GM21717 (cell line): ENCODE results near the gene SERPINA5.
"Not testable (repeated sequence)": the region's sequence is repeated elsewhere in the genome, so short reads cannot be mapped to it uniquely, and the experiment has no call there.

Experiments used
- ATAC-seq: cut with Tn5 transposase; IDR thresholded peaks from one replicate; pipeline ENCODE4 v1.9.1; 2021; ENCODE audit warnings: mild to moderate bottlenecking, moderate library complexity; ENCODE audit not compliant: unreplicated experiment

SERPINA5 gene

DNA sequence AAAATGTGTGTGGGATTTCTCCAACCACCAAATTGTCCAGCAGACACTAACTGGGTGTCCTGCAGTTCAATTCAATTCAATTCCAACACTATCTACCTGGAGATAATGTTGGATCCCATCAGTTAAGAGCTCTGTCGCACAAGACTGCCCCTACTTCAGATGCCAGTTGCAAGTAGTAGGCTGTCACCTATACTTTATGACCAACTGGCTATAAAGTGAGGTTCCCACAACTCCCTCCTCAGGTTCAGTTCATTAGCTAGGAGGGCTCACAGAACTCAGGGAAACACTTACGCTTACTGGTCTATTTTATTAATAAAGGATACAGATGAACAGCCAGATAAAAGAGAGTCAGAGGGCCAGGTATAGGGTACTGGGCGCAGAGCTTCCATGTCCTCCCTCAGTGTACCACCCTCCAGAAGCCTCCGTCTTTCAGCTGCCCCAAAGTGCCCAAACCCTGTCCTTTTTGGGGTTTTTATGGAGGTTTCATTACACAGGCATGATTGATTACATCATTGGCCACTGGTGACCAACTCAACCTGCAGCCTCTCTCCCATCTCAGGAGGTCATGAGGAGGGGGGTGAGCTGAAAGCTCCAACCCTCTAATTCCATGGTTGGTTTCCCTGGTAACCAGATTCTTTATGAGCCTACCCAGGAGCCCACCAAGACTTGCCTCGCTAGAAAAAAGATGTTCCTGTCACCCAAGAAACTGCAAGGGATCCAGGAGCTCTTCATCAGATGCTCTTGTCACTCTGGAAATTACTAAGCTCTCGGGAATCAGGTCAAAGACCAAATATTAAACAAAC lies 7.5 kb upstream of the SERPINA5 start:
- ATAC-seq: no peak

DNA sequence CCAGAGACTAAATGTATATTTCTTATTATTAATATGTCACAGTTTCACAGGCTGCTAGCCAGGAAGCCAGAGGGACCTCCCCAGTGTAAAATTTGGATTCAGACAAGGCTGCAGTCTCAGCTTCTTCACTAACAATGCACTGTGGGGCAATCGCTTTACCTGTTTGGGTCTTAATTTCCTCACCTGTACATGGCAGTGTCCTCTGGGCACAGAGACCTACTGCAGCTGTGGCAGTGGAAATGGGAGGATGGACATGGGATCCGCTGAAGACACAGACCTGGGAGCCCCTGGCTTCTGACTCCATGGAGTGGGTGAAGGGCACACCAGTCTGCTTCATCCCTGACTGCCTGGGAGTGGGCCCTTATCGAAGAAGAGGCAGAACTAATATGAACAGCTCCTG lies 6.9 kb upstream of the SERPINA5 start:
- no peak for ATAC-seq

DNA sequence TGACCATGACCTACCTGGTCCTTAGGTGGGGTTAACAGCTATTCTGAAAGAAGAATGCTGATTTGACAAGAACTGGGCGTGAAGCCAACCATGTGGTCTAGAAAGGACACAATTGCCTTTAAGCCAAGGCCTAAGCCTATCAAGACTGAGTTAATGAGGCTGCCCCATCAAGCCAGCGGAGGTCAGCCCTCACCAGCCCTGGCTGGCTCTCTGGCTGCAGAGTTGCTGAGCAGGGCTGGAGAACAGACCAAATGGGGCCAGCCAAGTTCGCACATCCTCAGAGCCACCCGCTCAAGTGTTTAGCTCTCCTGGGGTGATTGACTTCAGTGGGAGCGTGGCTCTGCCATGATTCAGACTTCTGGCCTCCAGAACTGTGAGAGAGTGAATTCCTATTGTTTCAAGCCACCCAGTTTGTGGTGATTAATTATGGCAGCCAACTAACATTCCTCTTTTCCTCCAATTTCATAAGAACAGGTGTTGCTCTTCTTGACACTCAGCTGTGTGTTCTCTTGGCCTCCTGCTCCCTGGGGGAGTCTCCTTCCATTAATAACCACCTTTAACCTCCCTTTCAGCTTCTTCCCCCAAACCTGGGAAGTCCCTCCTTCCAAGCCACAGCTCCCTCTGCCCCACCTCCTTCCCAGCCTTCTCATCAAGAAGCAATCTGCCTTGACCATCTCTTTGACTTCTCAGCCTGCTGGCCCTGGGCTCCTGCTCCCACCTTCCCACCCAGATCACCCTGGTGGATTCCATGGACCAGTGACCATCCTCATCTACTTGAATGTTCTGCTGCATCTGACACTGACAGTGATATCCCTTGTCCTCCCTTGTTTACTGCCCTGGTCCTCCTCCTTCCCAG lies 5.3 kb upstream of the SERPINA5 start:
- ATAC-seq: no peak

DNA sequence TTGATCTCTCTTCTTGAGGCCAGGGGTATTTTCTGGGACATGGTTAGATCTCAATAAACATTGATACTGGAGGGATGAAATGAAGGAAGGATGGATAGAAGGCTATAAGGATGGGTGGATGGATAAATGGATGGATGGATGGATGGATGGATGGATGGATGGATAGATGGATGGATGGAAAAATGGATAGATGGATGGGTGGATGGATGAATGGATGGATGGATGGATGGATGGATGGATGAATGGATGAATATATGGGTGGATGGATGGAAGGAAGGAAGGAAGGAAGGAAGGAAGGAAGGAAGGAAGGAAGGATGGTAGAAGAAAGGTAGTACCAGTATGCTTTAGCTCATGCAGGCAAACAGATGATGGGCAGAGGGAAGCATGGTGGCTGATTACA lies 3.8 kb upstream of the SERPINA5 start:
- not testable (repeated sequence) for ATAC-seq

DNA sequence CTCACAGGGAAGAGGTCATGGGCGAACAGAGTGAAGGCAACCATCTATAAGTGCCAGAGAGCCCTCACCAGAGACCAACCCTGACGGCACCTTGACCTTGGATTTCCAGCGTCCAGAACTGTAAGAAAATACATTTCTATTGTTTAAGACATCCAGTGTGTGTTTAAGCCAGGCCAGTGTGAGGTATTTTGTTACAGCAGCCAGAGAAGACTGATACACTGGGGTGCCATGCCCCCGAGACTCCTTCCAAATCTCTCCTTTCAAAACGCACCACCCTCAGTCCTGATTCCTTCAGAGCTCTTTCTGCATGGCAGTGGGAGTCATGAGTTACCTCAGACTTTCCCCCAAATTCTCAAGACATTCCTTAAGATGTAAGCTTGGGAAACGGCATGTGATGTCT lies 2.5 kb upstream of the SERPINA5 start:
- no peak for ATAC-seq

DNA sequence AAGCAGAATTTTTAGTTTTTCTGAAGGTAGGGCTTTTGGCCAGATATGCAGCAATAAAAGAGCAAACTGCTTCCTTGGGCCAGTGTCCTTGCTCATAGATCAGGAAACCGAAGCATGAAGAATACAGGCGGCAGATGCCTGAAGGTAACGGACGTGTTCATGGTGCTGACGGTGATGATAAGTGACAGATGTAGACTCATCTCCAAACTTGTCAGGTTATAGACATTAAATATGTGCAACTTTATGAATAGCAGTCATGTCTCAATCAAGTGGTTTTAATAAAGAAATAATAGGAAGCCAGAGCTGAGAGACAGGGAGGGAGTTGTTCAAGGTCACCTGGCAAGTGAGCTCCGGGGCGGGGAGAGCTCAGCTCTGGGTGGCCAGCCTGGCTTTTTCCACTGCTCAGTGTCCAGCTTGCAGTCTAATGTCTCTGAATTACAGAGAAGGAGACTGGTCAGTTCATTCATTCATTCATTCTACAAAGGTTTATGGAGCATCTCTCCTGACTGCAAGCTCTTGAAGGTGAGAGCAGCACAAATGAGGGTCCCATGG lies 1.0 kb downstream of the SERPINA5 start:
- ATAC-seq: no peak

DNA sequence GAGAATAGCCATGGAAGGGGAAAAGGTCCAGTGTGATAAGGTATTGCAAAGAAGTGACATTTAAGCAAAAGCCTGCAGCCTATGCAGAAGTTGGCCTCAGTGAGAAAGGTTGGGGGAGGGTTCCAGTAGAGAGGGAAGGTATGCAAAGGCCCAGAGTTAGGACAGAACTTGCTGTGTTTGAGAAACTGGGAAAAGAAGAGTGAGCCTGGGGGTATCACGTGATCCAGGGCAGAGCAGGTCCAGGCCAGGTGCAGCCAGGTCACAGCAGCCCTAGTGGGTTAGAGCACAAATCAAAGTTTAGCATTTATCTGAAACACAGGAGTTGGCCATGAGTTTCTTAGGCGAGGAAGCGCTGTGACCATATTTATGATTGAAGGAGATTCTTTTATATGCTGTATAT lies 1.6 kb downstream of the SERPINA5 start:
- no peak for ATAC-seq

DNA sequence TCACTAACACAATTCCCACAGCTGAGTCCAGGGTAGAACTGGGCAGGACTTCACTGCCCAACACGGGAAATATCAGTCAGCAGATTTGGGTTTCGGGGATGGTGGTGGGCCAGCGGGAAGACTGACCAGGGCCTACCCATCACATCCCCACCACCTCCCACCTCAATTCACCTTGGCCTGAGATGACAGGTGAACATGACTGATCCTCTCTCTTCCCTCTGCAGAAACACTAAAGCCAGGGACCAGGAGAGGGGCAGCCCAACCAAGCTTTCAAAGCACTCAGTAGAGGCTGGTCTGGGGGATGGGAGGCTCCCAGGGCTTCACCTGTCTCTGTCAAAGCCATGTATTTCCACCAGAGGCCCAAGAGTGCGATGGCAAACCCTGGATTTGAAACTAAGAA lies 2.3 kb downstream of the SERPINA5 start:
- ATAC-seq: no peak

DNA sequence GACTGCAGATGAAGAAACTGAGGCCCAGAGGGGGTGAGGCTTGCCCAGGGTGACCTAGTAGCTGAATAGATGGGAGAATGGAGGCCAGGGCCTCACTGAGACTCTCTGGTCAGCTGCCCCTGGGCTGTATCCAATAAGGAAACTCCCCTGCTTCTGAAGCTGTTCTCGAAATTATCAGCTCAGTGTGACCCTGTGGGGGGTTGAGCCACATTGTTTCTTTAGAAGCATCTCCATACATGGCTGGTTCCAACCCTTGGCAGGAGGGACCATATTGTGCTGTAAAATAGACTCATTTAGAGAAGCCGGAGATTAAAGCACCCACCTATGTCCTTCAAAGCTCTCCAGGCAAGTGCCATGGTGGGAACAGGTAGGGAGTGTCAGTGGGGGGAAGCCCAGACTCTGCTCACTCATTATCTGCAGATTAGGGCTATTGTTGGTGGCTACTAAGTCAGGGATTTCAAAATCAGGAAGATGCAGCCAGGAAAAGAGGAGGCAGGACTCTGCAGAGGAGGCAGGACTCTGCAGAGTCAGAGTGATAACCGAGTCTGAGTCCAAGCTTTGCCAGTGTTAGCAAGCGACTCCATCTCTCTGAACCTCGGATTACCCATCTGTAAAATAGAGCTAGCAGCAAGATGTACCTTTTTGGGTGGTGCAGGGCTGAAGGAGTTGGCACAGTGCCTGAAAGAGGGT lies 3.5 kb downstream of the SERPINA5 start:
- ATAC-seq: no peak

DNA sequence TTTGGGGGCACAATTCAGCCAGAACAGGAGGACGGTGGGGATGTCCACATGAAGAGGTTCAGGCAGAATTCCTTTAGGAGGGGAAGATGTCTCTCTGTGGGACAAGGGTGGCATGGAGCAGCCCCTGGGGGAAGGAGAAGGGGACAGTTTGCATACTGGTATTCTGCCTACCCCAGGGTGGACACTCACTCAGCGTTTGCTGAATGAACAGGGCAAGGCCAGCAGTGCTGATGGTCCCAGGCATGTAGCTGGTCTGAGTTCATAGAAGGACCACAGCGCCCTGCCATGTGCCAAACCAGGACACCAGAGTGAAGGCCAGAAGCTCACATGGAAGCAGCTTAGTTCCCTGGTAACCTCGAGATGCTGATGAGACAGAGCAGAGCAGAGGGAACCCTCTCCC lies 5.4 kb downstream of the SERPINA5 start:
- no peak for ATAC-seq

DNA sequence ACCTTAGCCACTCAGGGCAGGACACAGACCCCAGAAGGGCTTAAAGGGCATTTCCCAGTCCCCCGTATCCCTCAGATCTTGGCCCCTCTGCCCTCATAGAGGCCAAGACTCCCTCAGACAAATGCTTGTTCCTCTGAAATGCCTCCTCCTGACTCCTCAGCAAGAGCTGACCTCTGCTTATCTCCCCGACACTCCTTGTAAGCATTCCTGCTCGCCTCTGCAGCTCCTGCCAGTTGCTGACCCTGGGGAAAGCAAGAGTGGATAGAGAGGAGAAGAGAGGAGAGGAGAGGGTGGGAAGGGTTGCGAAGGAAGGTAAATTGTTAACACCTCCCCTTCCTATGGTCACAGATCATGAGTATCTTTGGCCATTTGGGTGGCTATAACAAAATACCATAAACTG lies 7.1 kb downstream of the SERPINA5 start:
- no peak for ATAC-seq

DNA sequence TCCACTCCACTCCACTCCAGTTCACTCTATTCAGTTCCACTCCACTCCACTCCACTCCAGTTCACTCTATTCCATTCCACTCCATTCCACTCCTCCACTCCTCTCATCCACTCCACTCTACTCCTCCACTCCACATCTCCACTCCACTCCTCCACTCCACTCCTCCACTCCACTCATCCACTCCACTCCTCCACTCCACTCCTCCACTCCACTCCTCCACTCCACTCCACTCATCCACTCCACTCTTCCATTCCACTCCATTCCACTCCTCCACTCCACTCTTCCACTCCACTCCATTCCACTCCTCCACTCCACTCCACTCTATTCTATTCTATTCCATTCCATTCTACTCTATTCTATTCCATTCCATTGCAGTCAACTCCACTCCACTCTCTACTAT lies 9.8 kb downstream of the SERPINA5 start:
- ATAC-seq: no peak

DNA sequence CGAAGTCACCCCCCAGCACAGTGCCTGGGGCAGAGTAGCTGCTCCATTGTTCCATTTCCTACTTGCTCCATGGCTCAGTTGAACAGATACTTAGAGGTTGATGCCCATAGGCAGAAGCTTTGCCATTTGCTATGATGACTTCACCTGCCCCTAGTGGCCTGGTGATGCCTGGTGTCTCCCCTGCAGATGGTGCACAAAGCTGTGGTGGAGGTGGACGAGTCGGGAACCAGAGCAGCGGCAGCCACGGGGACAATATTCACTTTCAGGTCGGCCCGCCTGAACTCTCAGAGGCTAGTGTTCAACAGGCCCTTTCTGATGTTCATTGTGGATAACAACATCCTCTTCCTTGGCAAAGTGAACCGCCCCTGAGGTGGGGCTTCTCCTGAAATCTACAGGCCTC lies 10.6 kb downstream of the SERPINA5 start:
- no peak for ATAC-seq

DNA sequence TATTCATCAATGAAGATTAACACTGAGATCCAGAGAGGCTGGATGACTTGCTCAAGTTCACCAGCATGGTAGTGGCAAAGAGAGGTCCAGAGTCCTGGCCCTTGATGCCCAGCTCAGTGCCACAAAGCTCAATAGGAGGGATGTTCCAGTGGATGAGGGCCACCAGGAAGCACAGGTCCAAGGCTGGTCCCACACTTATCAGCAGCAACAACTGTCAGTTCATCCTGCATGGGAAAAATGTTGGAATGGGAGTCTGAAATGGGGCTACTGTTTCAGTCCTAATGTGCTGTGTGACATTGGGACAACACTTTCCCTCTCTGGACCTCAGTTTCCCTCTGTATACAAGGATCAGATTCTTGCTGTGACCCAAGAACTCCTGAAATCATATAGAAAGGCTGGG lies 11.2 kb downstream of the SERPINA5 start:
- no peak for ATAC-seq

DNA sequence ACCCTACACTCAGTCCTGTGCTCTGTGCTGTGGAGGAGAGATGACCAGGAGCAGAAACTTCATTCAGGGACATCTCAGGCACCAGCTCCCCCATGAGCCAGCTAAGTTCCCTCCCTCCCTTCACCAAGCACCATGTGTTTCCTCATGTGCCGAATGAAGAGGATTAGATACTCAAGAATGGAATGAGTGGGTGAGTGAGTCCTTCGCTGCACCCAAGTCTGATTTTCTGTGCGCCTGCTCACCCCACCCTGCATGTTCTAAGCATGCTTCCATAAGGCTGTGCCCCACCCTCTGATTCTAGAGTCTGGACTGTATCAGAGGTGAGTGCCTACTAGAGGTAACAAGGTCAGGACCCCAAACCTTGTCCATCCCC lies 12.1 kb downstream of the SERPINA5 start:
- no peak for ATAC-seq

DNA sequence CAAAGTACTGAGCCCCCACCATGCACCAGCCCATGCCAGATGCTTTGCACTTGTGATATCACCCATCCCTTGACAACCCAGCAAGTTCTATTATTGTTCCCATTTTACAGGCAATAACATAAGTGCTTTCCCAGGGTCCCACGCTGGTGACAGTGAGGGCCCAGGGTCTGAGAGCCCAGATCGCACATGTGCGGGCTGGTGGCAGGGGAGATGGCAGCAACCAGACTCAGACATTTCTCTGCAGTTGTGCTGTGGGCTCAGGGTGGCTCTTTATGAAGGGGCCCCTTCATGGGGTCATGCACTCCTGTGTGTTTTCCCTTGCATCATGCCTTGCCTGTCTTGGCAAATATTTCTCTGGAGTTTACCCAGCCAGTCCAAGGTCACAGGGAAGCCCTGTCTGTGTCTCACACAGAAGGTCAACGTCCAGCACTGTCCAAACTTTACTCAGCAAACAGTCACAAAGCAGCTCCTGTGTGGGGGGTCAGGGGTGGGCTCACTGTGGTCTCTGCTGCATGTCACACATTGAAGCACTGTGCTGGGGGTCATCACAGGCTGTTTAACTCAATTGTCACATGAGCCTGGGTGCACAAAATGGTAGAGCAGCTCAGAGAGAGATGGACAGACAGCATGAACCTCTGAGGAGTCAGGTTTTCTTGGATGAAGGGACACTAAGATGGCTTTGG lies 12.7 kb downstream of the SERPINA5 start:
- no peak for ATAC-seq

DNA sequence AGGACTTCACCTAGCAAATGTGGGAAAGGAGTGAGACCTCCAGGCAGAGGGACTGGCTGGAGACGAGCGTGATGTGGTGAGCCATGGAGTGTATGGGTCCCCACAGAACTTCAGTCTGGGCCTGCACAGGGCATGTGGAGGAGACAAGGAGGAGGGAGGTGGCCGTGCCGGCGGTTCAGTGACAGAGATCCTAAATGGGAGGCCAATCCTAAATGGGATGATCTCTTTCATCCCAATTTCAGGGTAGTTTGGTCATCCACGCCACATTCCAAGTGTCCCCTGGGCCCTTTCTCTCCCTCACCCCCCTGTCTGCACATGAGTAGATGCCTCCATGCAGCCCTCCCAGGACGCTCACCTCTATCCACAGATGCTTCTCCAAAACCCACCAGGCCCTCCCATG lies 13.2 kb downstream of the SERPINA5 start:
- no peak for ATAC-seq

DNA sequence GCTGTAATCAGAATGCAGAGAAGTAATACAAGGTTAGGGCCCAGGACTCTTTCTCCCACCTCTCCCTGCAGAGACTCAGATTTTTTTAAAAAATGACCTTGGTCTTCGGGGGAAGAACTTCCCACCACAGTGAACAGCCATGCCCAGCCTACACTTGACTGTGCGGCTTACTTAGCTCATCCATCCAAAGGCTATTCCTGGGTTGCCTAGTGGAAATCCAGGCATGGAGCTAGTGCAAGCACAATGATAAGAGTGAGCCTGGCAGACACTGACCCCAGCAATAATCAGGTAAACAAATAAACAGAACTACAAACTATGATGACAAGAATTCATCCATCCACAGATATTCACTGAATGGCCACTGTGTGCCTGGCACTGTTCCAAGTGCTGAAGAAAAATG lies 14.7 kb downstream of the SERPINA5 start:
- no peak for ATAC-seq

DNA sequence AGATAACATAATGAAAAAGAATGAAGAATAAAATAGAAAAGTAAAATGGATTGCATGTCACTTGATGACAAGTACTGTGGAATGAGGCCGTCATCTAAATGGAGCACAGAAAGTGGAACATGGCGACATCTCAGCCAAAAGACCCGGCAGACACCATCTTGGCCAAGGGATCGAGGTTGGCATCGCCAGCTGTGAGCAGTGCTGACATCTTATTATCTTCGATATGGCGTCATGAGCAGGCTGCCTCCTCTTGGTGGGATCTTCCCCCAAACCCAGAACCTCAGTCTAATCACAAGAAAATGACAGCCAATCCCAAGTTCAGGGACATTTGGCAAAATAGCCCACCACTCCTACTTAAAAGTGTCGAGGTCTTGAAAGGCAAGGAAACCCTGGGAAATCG lies 15.1 kb downstream of the SERPINA5 start:
- ATAC-seq: no peak

DNA sequence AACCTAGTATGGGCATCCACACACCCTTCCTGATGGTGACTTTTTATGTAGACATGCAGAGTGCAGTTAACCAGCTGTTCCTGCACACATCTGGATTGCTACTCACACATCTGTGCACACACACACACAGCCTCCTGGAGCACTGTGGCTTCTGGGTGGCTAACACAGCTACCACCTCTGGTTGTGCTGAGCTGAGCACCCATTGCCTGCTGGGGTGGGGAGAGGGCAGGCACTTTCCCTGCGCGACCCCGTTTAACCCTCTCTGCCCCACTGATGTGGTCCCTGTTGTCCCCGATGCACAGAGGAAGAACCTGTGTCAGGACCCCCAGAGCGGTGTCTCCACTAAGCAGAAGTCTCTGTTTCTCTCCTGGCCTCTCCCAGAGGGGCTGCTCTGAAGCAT lies 16.6 kb downstream of the SERPINA5 start:
- no peak for ATAC-seq

DNA sequence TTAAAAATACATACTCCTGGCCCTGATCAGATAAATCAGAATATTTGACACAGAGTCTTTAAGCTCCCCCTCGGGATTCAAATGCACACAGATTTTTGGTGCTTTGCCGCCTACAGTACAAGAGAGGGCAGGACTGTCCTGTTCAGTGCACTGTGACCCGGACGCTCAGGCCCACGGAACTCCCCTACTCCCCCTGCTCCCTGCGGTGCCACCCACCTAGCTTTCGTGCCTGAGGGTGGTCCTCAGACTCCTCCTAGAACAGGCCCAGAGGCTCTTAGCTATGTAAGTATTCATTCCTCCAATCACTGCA lies 17.2 kb downstream of the SERPINA5 start:
- ATAC-seq: no peak
